Middle frontal gyrus (tissue), 1 donor: ENCODE data around the gene SLC22A23.

Experiments used
- DNase-seq: peaks from one replicate; pipeline ENCODE4 v3.0.0-alpha.2; 2015; ENCODE audit warnings: low spot score; ENCODE audit errors: extremely low spot score

Gene SLC22A23

GRCh38 chr6:3272911-3273547 is 183.8 kb downstream of the SLC22A23 start:
- no peak for DNase-seq

- no peak for DNase-seq
Measured at GRCh38 chr6:3271756-3272155, 185.1 kb downstream of the SLC22A23 start.

- DNase-seq = no peak
Measured at GRCh38 chr6:3270258-3270657, 186.6 kb downstream of the SLC22A23 start.

GRCh38 chr6:3269281-3269975 is 187.4 kb downstream of the SLC22A23 start:
- no peak for DNase-seq

GRCh38 chr6:3268680-3269079 is 188.2 kb downstream of the SLC22A23 start:
- DNase-seq = no peak

- no peak for DNase-seq
Measured at GRCh38 chr6:3267162-3267561, 189.7 kb downstream of the SLC22A23 start.

- no peak for DNase-seq
Measured at GRCh38 chr6:3266170-3266569, 190.7 kb downstream of the SLC22A23 start.

GRCh38 chr6:3265671-3266070 is 191.2 kb downstream of the SLC22A23 start:
- no peak for DNase-seq

GRCh38 chr6:3264356-3264755 is 192.5 kb downstream of the SLC22A23 start:
- DNase-seq = no peak

GRCh38 chr6:3263096-3263495 is 193.8 kb downstream of the SLC22A23 start:
- DNase-seq = no peak

- no peak for DNase-seq
Measured at GRCh38 chr6:3261921-3262320, 194.9 kb downstream of the SLC22A23 start.

GRCh38 chr6:3261518-3261820 is 195.4 kb downstream of the SLC22A23 start:
- DNase-seq = no peak

- DNase-seq = no peak
Measured at GRCh38 chr6:3260772-3261517, 195.9 kb downstream of the SLC22A23 start.

- no peak for DNase-seq
Measured at GRCh38 chr6:3260296-3260695, 196.6 kb downstream of the SLC22A23 start.

GRCh38 chr6:3259491-3259958 is 197.3 kb downstream of the SLC22A23 start:
- no peak for DNase-seq

- DNase-seq = peak; percentile 74
Measured at GRCh38 chr6:3258720-3259490, 197.9 kb downstream of the SLC22A23 start, which contains the start of gene PSMG4. Gene PSMG4 (plus strand): TSS chr6:3258947. CDS start chr6:3259023, 76 bp downstream.

GRCh38 chr6:3258201-3258600 is 198.6 kb downstream of the SLC22A23 start:
- no peak for DNase-seq

GRCh38 chr6:3253597-3253961 is 203.3 kb downstream of the SLC22A23 start:
- no peak for DNase-seq

GRCh38 chr6:3252861-3253596 is 203.8 kb downstream of the SLC22A23 start:
- no peak for DNase-seq

- no peak for DNase-seq
Measured at GRCh38 chr6:3252369-3252768, 204.5 kb downstream of the SLC22A23 start.
